PC-3 (cell line): ENCODE measurements around the gene ARRB1. TPM values are rescaled to one million over a fixed set of nuclear protein-coding genes. Genes with fewer than 3 reads are reported as not detected.

Experiments used
- ATAC-seq: fragments of 200-7000 bp; cut with Tn5 transposase; 2 replicates; pipeline ENCODE4 v1.9.1; 2020; ENCODE audit warnings: mild to moderate bottlenecking, moderate library complexity
- BruUV-seq: library from RNA; stranded (reverse); fragments of 400-500 nt; replicated peaks from 2 replicates; lab custom pipeline; 2021; lab: Mats Ljungman, UMichigan
- CTCF ChIA-PET: fragments of 300-600 bp; sonication (Branson Sonifier 250); formaldehyde crosslinking; loops from one replicate; lab custom pipeline; 2022; ENCODE audit warnings: antibody characterized with exemption; lab: Charles Lee
- POLR2A ChIA-PET: fragments of 300-600 bp; sonication (Branson Sonifier 250); formaldehyde crosslinking; loops from one replicate; lab custom pipeline; 2022; ENCODE audit warnings: antibody characterized with exemption; ENCODE audit not compliant: unreplicated experiment; lab: Charles Lee
- DNase-seq: peaks from one replicate; pipeline ENCODE4 v3.0.0-alpha.2; 2015
- H2AFZ ChIP-seq: fragments of 300-600 bp; sonication (generic); 2 replicates; pipeline ENCODE4 v1.6.0; 2016; ENCODE audit warnings: antibody characterized with exemption, low read length
- H3F3A ChIP-seq: fragments of 300-600 bp; sonication (generic); one replicate; pipeline ENCODE4 v1.6.0; 2017; ENCODE audit warnings: antibody characterized with exemption, low read length, control low read depth, mild to moderate bottlenecking; ENCODE audit not compliant: unreplicated experiment
- H3K27ac ChIP-seq: fragments of 300-600 bp; sonication (generic); 2 replicates; pipeline ENCODE4 v1.5.1; 2016; ENCODE audit warnings: mild to moderate bottlenecking, low read length
- H3K27me3 ChIP-seq: fragments of 300-600 bp; sonication (generic); 2 replicates; pipeline ENCODE4 v1.6.1; 2016; ENCODE audit warnings: low read length, mixed read lengths
- H3K36me3 ChIP-seq: fragments of 300-600 bp; sonication (generic); 2 replicates; pipeline ENCODE4 v1.6.1; 2016; ENCODE audit warnings: low read depth, mixed run types, low read length, mixed read lengths
- H3K4me1 ChIP-seq: fragments of 300-600 bp; sonication (generic); 2 replicates; pipeline ENCODE4 v1.5.1; 2016; ENCODE audit warnings: low read length; ENCODE audit not compliant: insufficient read depth
- H3K4me2 ChIP-seq: fragments of 300-600 bp; sonication (generic); 2 replicates; pipeline ENCODE4 v1.6.0; 2016; ENCODE audit warnings: low read length
- H3K4me3 ChIP-seq: fragments of 300-600 bp; sonication (generic); 2 replicates; pipeline ENCODE4 v1.5.1; 2016; ENCODE audit warnings: mild to moderate bottlenecking, low read length, mixed read lengths
- H3K79me2 ChIP-seq: fragments of 300-600 bp; sonication (generic); 2 replicates; pipeline ENCODE4 v1.6.1; 2017; ENCODE audit warnings: low read length, mixed read lengths
- H3K9ac ChIP-seq: fragments of 300-600 bp; sonication (generic); 2 replicates; pipeline ENCODE4 v1.6.0; 2016; ENCODE audit warnings: mild to moderate bottlenecking, low read length
- H3K9me2 ChIP-seq: fragments of 300-600 bp; sonication (generic); replicated peaks from 2 replicates; pipeline ENCODE4 v1.6.1; 2016; ENCODE audit warnings: mixed run types, low read length, mixed read lengths
- H3K9me3 ChIP-seq: fragments of 300-600 bp; sonication (generic); 2 replicates; pipeline ENCODE4 v1.6.1; 2016; ENCODE audit warnings: low read length, mixed read lengths
- H4K20me1 ChIP-seq: fragments of 300-600 bp; sonication (generic); 2 replicates; pipeline ENCODE4 v1.6.1; 2016; ENCODE audit warnings: low read length, mixed read lengths
- EZH2 ChIP-seq: fragments of 300-600 bp; sonication (generic); IDR thresholded peaks from one replicate; pipeline ENCODE4 v1.6.1; 2017; ENCODE audit warnings: antibody characterized with exemption, mild to moderate bottlenecking, low read length; ENCODE audit not compliant: unreplicated experiment
- EZH2phosphoT487 ChIP-seq: fragments of 300-600 bp; sonication (generic); IDR thresholded peaks from 2 replicates; pipeline ENCODE4 v1.6.1; 2018; ENCODE audit warnings: mild to moderate bottlenecking, antibody characterized with exemption, low read length, borderline replicate concordance
- intact Hi-C: fragments of 100-400 bp; cut with micrococcal nuclease; formaldehyde crosslinking; loops from 2 replicates; pipeline ENCODE4 v1.9.0; 2023
- total RNA-seq: library from RNA; depleted of rRNA; stranded (reverse); fragments of >200 nt; gene quantifications from 2 replicates; pipeline ENCODE4 v1.2.3, GENCODE V29; 2014
- TF ChIP-seq, protein P1 (sequence below): fragments of 300-600 bp; sonication (generic); conservative IDR thresholded peaks from 2 replicates; pipeline ENCODE4 v1.5.1; 2017; ENCODE audit warnings: antibody characterized with exemption, low read depth, mild to moderate bottlenecking, low read length

ARRB1 gene
- total RNA-seq, 1 experiment from 2014 or later = 19.1 TPM

DNA sequence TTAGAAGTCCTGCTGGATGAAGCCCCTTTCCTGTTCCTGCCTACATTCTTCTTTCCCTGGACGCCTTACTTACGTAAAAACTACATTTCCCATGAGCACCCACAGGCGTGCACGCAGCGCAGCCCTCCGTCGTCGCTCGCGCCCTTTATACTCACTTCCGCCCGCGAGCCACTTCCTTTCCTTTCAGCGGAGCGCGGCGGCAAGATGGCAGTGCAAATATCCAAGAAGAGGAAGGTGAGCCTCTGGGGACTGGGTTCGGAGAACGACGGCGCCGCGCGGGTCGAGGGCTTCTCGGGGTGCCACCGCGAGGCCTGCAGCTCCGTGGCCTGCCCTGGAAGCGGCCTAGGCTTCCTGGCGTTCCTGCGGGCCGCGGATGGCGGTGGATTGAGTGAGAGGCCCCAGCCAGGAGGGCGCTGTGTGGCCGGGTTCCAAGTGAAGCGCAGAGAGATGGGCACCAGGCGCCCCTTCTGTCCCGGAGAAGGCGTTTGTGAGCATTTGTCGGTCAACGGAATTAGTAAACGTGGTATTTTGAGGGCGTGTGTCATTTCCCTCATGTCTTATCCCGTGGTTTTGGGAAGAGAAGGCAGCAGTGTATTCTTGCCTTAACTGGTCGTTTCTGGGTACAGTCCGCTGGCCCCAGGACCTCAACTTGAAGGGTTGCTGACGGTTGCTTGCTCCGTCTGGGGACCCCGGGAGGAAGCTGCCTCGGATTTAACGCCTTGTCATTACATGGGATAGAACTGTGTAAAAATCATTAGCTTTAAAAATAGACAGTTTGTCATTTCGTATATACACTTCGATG is 48.1 kb upstream of the ARRB1 start, which contains the start of gene RPS3:
Gene RPS3 (plus strand): TSS at position 175 of the 802 bp plus-strand sequence. CDS start 30 bp downstream, at position 205.
- ATAC-seq (peak; percentile 93), DNase-seq (peak; percentile 96)
- ChIA-PET POLR2A (no interaction called here), CTCF (interaction anchor here (1.0 to 1.3 kb wide), 2 partner anchors 11 to 195 kb away, joined by 3 to 6 read pairs; no protein-coding TSS in a partner anchor)
- H3K4me3 ChIP-seq = peak within 1 kb of the TSS; percentile 90
- peaks cover 15% of the 10 kb centered on the region for H3F3A ChIP-seq
- intact Hi-C loops = no loop called here
- peak within 1 kb of the TSS; percentile 55 for H3K27ac ChIP-seq
- peak within 1 kb of the TSS; percentile 50; the same call in 1 of the 2 replicates for H2AFZ ChIP-seq
- peak within 1 kb of the TSS; percentile 96 for H3K9ac ChIP-seq
- TF ChIP-seq, protein P1, sequence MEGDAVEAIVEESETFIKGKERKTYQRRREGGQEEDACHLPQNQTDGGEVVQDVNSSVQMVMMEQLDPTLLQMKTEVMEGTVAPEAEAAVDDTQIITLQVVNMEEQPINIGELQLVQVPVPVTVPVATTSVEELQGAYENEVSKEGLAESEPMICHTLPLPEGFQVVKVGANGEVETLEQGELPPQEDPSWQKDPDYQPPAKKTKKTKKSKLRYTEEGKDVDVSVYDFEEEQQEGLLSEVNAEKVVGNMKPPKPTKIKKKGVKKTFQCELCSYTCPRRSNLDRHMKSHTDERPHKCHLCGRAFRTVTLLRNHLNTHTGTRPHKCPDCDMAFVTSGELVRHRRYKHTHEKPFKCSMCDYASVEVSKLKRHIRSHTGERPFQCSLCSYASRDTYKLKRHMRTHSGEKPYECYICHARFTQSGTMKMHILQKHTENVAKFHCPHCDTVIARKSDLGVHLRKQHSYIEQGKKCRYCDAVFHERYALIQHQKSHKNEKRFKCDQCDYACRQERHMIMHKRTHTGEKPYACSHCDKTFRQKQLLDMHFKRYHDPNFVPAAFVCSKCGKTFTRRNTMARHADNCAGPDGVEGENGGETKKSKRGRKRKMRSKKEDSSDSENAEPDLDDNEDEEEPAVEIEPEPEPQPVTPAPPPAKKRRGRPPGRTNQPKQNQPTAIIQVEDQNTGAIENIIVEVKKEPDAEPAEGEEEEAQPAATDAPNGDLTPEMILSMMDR = peak; percentile 51
- no peak for TF ChIP-seq EZH2phosphoT487
- no peaks in the 10 kb centered on the region for H3K9me3 ChIP-seq
- BruUV-seq = TSS peak; percentile 53
- H4K20me1 ChIP-seq = peaks cover 48% of the 10 kb centered on the region
- no peaks in the 10 kb centered on the region for H3K9me2 ChIP-seq
- H3K36me3 ChIP-seq = peaks cover 48% of the 10 kb centered on the region
- peak within 1 kb of the TSS; percentile 89 for H3K4me2 ChIP-seq
- H3K27me3 ChIP-seq = no peaks in the 10 kb centered on the region
- peaks cover 53% of the 10 kb centered on the region for H3K79me2 ChIP-seq
- peaks cover 36% of the 10 kb centered on the region for H3K4me1 ChIP-seq

DNA sequence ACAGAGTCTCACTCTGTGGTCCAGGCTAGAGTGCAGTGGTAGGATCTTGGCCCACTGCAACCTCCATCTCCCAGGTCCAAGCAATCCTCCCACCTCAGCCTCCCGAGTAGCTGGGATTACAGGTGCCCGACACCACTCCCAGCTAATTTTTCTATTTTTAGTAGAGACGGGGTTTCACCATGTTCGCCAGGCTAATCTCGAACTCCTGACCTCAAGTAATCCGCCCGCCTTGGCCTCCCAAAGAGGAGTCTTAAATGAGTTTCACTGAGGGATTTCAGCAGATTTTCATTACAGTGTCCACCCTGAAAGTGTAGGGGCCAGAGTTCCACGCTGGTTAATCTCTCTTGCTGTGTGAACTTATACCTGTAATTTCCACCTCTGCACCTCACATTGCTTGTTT is 47.4 kb upstream of the ARRB1 start:
- CTCF ChIA-PET = interaction anchor here (1.0 kb wide), 1 partner anchor 194 kb away, joined by 3 read pairs; no protein-coding TSS in a partner anchor
- no peaks in the 10 kb centered on the region for H3K9me3 ChIP-seq
- H3K79me2 ChIP-seq = peaks cover 47% of the 10 kb centered on the region
- H4K20me1 ChIP-seq = peaks cover 42% of the 10 kb centered on the region
- H3K9me2 ChIP-seq = no peaks in the 10 kb centered on the region
- no TSS peak for BruUV-seq
- no peak overlapping the region for H3K27ac ChIP-seq
- POLR2A ChIA-PET = no interaction called here
- peaks cover 41% of the 10 kb centered on the region for H3K36me3 ChIP-seq
- H3K27me3 ChIP-seq = no peaks in the 10 kb centered on the region
- peak overlapping the region; percentile 50; the same call in 1 of the 2 replicates for H2AFZ ChIP-seq
- peaks cover 15% of the 10 kb centered on the region for H3F3A ChIP-seq
- ATAC-seq = no peak
- TF ChIP-seq, protein P1 = no peak
- TF ChIP-seq EZH2 (no peak), EZH2phosphoT487 (no peak)
- H3K4me2 ChIP-seq = no peak overlapping the region
- H3K4me1 ChIP-seq = peaks cover 30% of the 10 kb centered on the region
- H3K9ac ChIP-seq = no peak overlapping the region
- no peak for DNase-seq
- intact Hi-C loops = no loop called here
- no peak overlapping the region for H3K4me3 ChIP-seq
